Transverse colon (tissue), 4 donors: ENCODE data around the gene RSF1.

Experiments used
- EP300 ChIP-seq: sonication (generic); formaldehyde crosslinking; IDR thresholded peaks from one replicate; pipeline ENCODE4 v1.6.1; 2017; ENCODE audit warnings: antibody characterized with exemption, low read depth
- POLR2A ChIP-seq: fragments of 450-650 bp; IDR thresholded peaks from one replicate; pipeline ENCODE4 v1.6.1; 2016; ENCODE audit warnings: antibody characterized with exemption, mild to moderate bottlenecking, moderate library complexity
- POLR2AphosphoS5 ChIP-seq, 3 donors: sonication (generic); formaldehyde crosslinking; IDR thresholded peaks; one replicate each; pipeline ENCODE4 v1.6.1; 2016; ENCODE audit warnings: antibody characterized with exemption in 3 of 3
- TF ChIP-seq, protein P1 (sequence below), 5 experiments: fragments of 200-600 bp in 3 of 5; fragments of 450-650 bp in 2 of 5; sonication (generic) in 3 of 5; IDR thresholded peaks; 1 replicate in 2 of 5; 2 replicates in 3 of 5; pipeline ENCODE4 v1.5.1; 2016 to 2017; ENCODE audit warnings: antibody characterized with exemption in 5 of 5, inconsistent platforms in 3 of 5, mild to moderate bottlenecking in 2 of 5, moderate library complexity in 1 of 5

- TF ChIP-seq, protein P1, sequence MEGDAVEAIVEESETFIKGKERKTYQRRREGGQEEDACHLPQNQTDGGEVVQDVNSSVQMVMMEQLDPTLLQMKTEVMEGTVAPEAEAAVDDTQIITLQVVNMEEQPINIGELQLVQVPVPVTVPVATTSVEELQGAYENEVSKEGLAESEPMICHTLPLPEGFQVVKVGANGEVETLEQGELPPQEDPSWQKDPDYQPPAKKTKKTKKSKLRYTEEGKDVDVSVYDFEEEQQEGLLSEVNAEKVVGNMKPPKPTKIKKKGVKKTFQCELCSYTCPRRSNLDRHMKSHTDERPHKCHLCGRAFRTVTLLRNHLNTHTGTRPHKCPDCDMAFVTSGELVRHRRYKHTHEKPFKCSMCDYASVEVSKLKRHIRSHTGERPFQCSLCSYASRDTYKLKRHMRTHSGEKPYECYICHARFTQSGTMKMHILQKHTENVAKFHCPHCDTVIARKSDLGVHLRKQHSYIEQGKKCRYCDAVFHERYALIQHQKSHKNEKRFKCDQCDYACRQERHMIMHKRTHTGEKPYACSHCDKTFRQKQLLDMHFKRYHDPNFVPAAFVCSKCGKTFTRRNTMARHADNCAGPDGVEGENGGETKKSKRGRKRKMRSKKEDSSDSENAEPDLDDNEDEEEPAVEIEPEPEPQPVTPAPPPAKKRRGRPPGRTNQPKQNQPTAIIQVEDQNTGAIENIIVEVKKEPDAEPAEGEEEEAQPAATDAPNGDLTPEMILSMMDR (IDR thresholded peaks at IDR 0.05) = no peak
- no peak for TF ChIP-seq POLR2A
- TF ChIP-seq POLR2AphosphoS5 (IDR thresholded peaks at IDR 0.05) = no peak
- TF ChIP-seq EP300 = no peak
These were observed 67.3 kb downstream of the RSF1 start for GRCh38 chr11:77753230-77753629.
